K562 (cell line): Measurements from ENCODE around the gene NKAIN4. TPM values are rescaled to one million over a fixed set of nuclear protein-coding genes. Genes with fewer than 3 reads are reported as not detected.

ENCODE experiments used
- ATAC-seq: fragments of 200-7000 bp; cut with Tn5 transposase; 3 replicates; pipeline ENCODE4 v1.9.1; 2020; ENCODE audit warnings: moderate library complexity
- BruUV-seq: library from RNA; stranded (reverse); fragments of 400-500 nt; replicated peaks from 2 replicates; lab custom pipeline; 2021; lab: Mats Ljungman, UMichigan
- CTCF ChIA-PET: fragments of 300-600 bp; formaldehyde crosslinking; extraction: SDS; loops from one replicate; lab custom pipeline; 2021; ENCODE audit warnings: low intra/inter-chr PET ratio; lab: Yijun Ruan, JAX
- POLR2A ChIA-PET: fragments of 300-600, 350-650 bp; sonication (Branson Sonifier 250); formaldehyde crosslinking; extraction: SDS; loops from one replicate; lab custom pipeline; 2021; ENCODE audit warnings: antibody characterized with exemption, inconsistent platforms; lab: Yijun Ruan, JAX
- DNase-seq, 4 experiments: peaks; one replicate each; pipeline versions ENCODE4 v3.0.0 to v3.0.0-alpha.2; 2011 to 2018; ENCODE audit warnings: low spot score in 3 of 4, mixed read lengths in 3 of 4; ENCODE audit errors: extremely low read depth in 1 of 4
- FAIRE-seq: peaks from 2 replicates; lab custom pipeline; 2011; peaks lifted over from hg19 to GRCh38; lab: Jason Lieb, UNC
- H2AFZ ChIP-seq: 2 replicates; pipeline ENCODE4 v1.6.0; 2011; ENCODE audit warnings: low read depth, low read length, control low read depth, inconsistent platforms
- H3K27ac ChIP-seq: fragments of 200-600 bp; 3 replicates; pipeline ENCODE4 v1.8.0; 2011; ENCODE audit warnings: low read depth, mild to moderate bottlenecking, control low read depth, inconsistent platforms, low read length, moderate library complexity, mixed read lengths; ENCODE audit errors: extremely low read depth
- H3K27me3 ChIP-seq, 2 experiments: fragments of 300-600 bp in 1 of 2; 2 replicates in 1 of 2; 3 replicates in 1 of 2; pipeline versions ENCODE4 v1.6.0 to v1.8.0; 2011; ENCODE audit warnings: inconsistent platforms in 2 of 2, low read length in 2 of 2, mild to moderate bottlenecking in 1 of 2, mixed read lengths in 1 of 2, moderate library complexity in 1 of 2; ENCODE audit not compliant: control insufficient read depth in 2 of 2, insufficient read depth in 2 of 2
- H3K36me3 ChIP-seq: fragments of 300-600 bp; 3 replicates; pipeline ENCODE4 v1.8.0; 2011; ENCODE audit warnings: mild to moderate bottlenecking, low read length, inconsistent platforms; ENCODE audit not compliant: control insufficient read depth, insufficient read depth
- H3K4me1 ChIP-seq, 2 experiments: fragments of 200-600 bp in 1 of 2; replicated peaks in 1 of 2; 2 replicates in 1 of 2; 3 replicates in 1 of 2; pipeline versions ENCODE4 v1.5.1 to v1.8.0; 2011; ENCODE audit warnings: inconsistent platforms in 2 of 2, low read length in 2 of 2, mild to moderate bottlenecking in 1 of 2, mixed read lengths in 1 of 2, moderate library complexity in 1 of 2; ENCODE audit not compliant: control insufficient read depth in 2 of 2, insufficient read depth in 2 of 2
- H3K4me2 ChIP-seq: 2 replicates; pipeline ENCODE4 v1.6.1; 2011; ENCODE audit warnings: low read length, control low read depth, inconsistent platforms, mixed read lengths; ENCODE audit not compliant: insufficient read depth
- H3K4me3 ChIP-seq: fragments of 200-600 bp; sonication (generic), shearing (Covaris generic); 2 replicates; pipeline ENCODE4 v1.5.1; 2016; ENCODE audit warnings: control low read depth, inconsistent platforms
- H3K79me2 ChIP-seq: fragments of 200-600 bp; 3 replicates; pipeline ENCODE4 v1.8.0; 2011; ENCODE audit warnings: low read length, inconsistent platforms; ENCODE audit not compliant: control insufficient read depth, insufficient read depth
- H3K9ac ChIP-seq, 2 experiments: 2 replicates each; pipeline versions ENCODE4 v1.6.0 to v1.6.1; 2011; ENCODE audit warnings: low read depth in 2 of 2, low read length in 2 of 2, control low read depth in 1 of 2, inconsistent platforms in 1 of 2, mild to moderate bottlenecking in 1 of 2, mixed read lengths in 1 of 2; ENCODE audit not compliant: insufficient read depth in 1 of 2
- H3K9me1 ChIP-seq: one replicate; pipeline ENCODE4 v1.6.0; 2011; ENCODE audit warnings: inconsistent platforms, mild to moderate bottlenecking, low read length, moderate library complexity; ENCODE audit not compliant: control insufficient read depth, insufficient read depth
- H3K9me3 ChIP-seq: replicated peaks from 2 replicates; pipeline ENCODE4 v1.5.1; 2011; ENCODE audit warnings: low read depth, low read length, inconsistent platforms; ENCODE audit not compliant: control insufficient read depth, insufficient read depth
- H4K20me1 ChIP-seq: replicated peaks from 2 replicates; pipeline ENCODE4 v1.6.1; 2011; ENCODE audit warnings: low read length, inconsistent platforms, mixed read lengths; ENCODE audit not compliant: control insufficient read depth, insufficient read depth
- ATF1 ChIP-seq, 2 experiments: fragments of 450-650 bp in 1 of 2; IDR thresholded peaks; 2 replicates each; pipeline ENCODE4 v1.6.1; 2016; ENCODE audit warnings: missing compliant biosample characterization in 1 of 2, missing genetic modification characterization in 1 of 2
- WGBS: fragments of 100-300 bp; shearing (Covaris generic); methylation state at CpG from one replicate; pipeline ENCODE4 v1.1.6; 2016; ENCODE audit warnings: low coverage, mixed read lengths; ENCODE audit not compliant: insufficient coverage; ENCODE audit errors: missing lambda C conversion rate; 5-methylcytosine and 5-hydroxymethylcytosine counted together
- in situ Hi-C: fragments of 300-500 bp; cut with MboI; formaldehyde crosslinking; loops from 4 replicates; pipeline ENCODE4 v1.15.0; 2018; ENCODE audit warnings: inconsistent platforms, mixed read lengths
- intact Hi-C: fragments of 100-400 bp; cut with micrococcal nuclease; formaldehyde crosslinking; loops from 2 replicates; pipeline ENCODE4 v1.14.2; 2022
- polyA plus RNA-seq, 8 experiments: library from polyadenylated mRNA; depleted of rRNA in 4 of 8; stranded (reverse) in 5 of 8; unstranded in 3 of 8; fragments of >200 nt; fragmentation: Nextera tagmentation in 2 of 8; fragmentation: Illumina TruSeq in 1 of 8; extraction: Ambion mirVana in 2 of 8; extraction: Trizol in 1 of 8; gene quantifications; 2 replicates each; pipeline versions ENCODE4 v1.2.1 to v1.2.3, GENCODE V29; 2011 to 2014; ENCODE audit warnings: inconsistent platforms in 1 of 8, missing spikeins in 1 of 8
- total RNA-seq, 7 experiments: library from RNA; depleted of rRNA in 6 of 7; stranded (reverse); fragments of >200 nt in 6 of 7; fragmentation: Illumina TruSeq in 2 of 7; extraction: Trizol in 2 of 7; gene quantifications; 2 replicates each; pipeline versions ENCODE4 v1.2.1 to v1.2.3, GENCODE V29; 2011 to 2021; ENCODE audit warnings: low replicate concordance in 1 of 7
- TF ChIP-seq, protein P1 (sequence below), 2 experiments: IDR thresholded peaks; 2 replicates each; pipeline ENCODE4 v1.6.1; 2011; ENCODE audit warnings: borderline replicate concordance in 1 of 2, control low read depth in 1 of 2, low read depth in 1 of 2, low read length in 1 of 2, mild to moderate bottlenecking in 1 of 2, mixed read lengths in 1 of 2, moderate library complexity in 1 of 2; ENCODE audit not compliant: insufficient read depth in 1 of 2, insufficient read length in 1 of 2, poor library complexity in 1 of 2, severe bottlenecking in 1 of 2; ENCODE audit errors: extremely low read depth in 1 of 2

NKAIN4 gene
- total and polyA plus RNA-seq, 9 of the 15 experiments (the other 6 are each of a cell fraction or from before 2014, with no cell fraction given), result not detected

DNA sequence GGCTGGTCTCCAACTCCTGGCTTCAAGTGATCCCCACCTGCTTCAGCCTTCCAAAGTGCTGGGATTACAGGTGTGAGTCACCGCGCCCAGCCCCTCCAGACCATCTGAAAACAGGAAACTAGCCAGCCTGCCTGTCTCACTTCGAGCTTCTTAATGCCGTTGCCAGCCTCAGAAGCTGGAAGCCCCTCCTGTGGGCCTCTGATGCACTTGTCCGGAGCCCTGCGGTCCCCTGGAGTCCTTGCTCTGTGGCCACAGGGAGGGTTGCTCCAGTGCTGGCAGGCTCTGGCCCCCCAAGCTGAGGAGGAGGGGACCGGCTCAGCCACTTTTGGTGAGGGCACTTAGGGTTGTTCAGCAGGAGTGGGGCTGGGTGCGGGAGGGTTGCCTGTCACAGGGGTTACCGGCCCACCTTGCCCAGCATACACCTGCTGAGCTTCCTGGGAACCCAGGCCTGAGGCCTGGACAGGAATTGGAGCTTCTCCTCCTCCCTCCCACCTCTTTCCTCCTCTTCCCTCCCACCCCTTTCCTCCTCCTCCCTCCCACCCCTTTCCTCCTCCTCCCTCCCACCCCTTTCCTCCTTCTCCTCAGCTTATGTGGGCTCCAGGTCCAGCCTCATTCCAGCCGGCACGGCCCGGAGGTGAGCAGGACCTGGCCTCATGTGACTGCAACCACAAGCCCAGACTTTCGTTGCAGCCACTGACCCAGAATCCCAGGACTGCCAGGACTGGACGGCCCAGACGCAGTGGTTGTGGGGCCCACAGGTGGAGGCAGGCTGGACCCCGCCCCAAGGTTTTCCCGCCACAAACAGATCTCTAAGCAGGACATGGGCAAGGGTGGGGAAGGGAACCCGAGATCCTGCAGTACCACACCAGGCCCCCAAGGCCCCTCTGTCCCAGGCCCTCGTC lies 28.0 kb downstream of the NKAIN4 start:
- POLR2A ChIA-PET, result interaction anchor here (0.7 to 1.2 kb wide), 3 partner anchors 9 to 60 kb away, joined by 3 to 5 read pairs (median 5); partner anchors contain the start of gene BIRC7

More for the DNA sequence above, 28.0 kb downstream of the NKAIN4 start:
- no peak for ATAC-seq
- no TSS peak for BruUV-seq
- CTCF ChIA-PET, result no interaction called here
- in situ Hi-C loops, result no loop called here
- H4K20me1 ChIP-seq, result no peaks in the 10 kb centered on the region
- no peak overlapping the region for H2AFZ ChIP-seq
- no peak for FAIRE-seq
- no peak overlapping the region; a peak in 1 of 4 replicates for H3K9ac ChIP-seq
- no peak for DNase-seq
- H3K79me2 ChIP-seq, result no peaks in the 10 kb centered on the region
- WGBS, result 16% methylated on average over 18 of the region's 19 CpGs
- H3K9me3 ChIP-seq, result no peaks in the 10 kb centered on the region
- H3K4me1 ChIP-seq, result peaks cover 0 to 15% of the 10 kb centered on the region in 2 experiments; a peak in 1 of 5 replicates
- H3K27ac ChIP-seq, result no peak overlapping the region
- no peak overlapping the region for H3K4me3 ChIP-seq
- peaks cover 22 to 49% of the 10 kb centered on the region in 2 experiments for H3K27me3 ChIP-seq
- H3K4me2 ChIP-seq, result no peak overlapping the region
- no peaks in the 10 kb centered on the region for H3K36me3 ChIP-seq
- intact Hi-C loops, result loop anchor here (5.0 kb wide), 1 partner anchor 66 kb away; the partner anchor contains the start of gene COL20A1
- no peaks in the 10 kb centered on the region for H3K9me1 ChIP-seq
- TF ChIP-seq ATF1 (CRISPR knock-in tag; IDR thresholded peaks at IDR 0.05), result no peak
- no peak for TF ChIP-seq ATF1 (tag; IDR thresholded peaks at IDR 0.05)
- TF ChIP-seq, protein P1, sequence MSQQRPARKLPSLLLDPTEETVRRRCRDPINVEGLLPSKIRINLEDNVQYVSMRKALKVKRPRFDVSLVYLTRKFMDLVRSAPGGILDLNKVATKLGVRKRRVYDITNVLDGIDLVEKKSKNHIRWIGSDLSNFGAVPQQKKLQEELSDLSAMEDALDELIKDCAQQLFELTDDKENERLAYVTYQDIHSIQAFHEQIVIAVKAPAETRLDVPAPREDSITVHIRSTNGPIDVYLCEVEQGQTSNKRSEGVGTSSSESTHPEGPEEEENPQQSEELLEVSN (IDR thresholded peaks at IDR 0.05; ENCODE audit: borderline replicate concordance in 1 of 2, extremely low read depth in 1 of 2, insufficient read depth in 1 of 2, insufficient read length in 1 of 2, low read depth in 1 of 2, low read length in 1 of 2, poor library complexity in 1 of 2, severe bottlenecking in 1 of 2), result peak in 1 of 2 experiments; percentile 2
